ENCODE measurements around the gene NUFIP2.
"Not testable (repeated sequence)": the region's sequence is repeated elsewhere in the genome, so short reads cannot be mapped to it uniquely, and the experiment has no call there.

The NUFIP2 gene

DNA sequence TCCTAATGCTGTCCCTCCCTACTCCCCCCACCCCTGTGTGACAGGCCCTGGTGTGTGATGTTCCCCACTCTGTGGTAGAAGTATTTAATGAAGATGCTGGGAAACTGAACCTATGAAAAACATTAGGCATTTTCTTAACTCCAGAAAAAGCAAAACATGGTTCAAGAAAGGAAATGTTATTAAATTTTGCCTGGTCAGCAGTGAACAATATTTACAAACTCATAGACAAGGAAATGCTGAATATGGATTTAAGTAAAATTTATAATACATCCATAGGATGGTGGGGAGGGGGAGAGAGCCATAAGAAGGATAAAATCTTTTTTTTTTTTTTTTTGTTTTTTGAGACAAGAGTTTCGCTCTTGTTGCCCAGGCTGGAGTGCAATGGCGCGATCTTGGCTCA is 58.0 kb downstream of the NUFIP2 start:
- no peak overlapping the region for H3K27ac ChIP-seq
- TF ChIP-seq, protein P1, sequence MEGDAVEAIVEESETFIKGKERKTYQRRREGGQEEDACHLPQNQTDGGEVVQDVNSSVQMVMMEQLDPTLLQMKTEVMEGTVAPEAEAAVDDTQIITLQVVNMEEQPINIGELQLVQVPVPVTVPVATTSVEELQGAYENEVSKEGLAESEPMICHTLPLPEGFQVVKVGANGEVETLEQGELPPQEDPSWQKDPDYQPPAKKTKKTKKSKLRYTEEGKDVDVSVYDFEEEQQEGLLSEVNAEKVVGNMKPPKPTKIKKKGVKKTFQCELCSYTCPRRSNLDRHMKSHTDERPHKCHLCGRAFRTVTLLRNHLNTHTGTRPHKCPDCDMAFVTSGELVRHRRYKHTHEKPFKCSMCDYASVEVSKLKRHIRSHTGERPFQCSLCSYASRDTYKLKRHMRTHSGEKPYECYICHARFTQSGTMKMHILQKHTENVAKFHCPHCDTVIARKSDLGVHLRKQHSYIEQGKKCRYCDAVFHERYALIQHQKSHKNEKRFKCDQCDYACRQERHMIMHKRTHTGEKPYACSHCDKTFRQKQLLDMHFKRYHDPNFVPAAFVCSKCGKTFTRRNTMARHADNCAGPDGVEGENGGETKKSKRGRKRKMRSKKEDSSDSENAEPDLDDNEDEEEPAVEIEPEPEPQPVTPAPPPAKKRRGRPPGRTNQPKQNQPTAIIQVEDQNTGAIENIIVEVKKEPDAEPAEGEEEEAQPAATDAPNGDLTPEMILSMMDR (conservative IDR thresholded peaks at IDR 0.05), result no peak

DNA sequence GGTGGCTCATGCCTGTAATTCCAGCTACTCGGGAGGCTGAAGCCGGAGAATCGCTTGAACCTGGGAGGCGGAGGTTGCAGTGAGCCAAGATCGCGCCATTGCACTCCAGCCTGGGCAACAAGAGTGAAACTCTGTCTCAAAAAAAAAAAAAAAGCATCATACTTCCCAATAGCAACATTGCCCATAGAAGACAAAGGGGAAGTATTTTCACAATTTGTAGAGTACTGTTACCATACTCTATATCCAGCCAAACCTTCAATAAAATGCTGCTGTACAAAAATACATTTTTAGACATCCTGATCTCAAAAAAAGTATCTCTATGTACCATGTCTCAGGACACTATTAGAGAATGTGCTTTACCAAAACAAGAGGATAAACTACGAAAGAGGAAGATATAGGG is 59.0 kb downstream of the NUFIP2 start:
- H3K27ac ChIP-seq, result not testable (repeated sequence)

- TF ChIP-seq, protein P1 (conservative IDR thresholded peaks at IDR 0.05), result no peak
Observed at GRCh38 chr17:29233301-29233700, 60.6 kb downstream of the NUFIP2 start.

DNA sequence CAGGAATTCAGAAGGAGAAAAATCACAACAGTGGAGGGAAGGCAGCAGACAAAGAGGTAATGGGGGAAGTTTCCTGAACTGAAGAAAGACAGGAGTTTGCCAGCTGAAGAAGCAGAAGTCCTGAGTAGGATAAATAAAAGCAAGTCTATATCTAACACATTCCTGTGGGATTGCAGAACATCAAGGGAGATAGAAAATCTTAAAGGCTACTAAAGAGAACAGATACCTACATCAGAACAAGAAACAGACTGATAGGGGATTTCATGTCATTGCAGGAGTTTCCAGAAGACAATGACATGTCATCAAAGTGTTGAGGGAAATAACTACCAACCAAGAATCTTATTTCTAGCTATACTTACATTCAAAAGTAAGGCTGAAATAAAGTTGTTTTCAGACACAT is 68.6 kb downstream of the NUFIP2 start:
- TF ChIP-seq, protein P1 (conservative IDR thresholded peaks at IDR 0.05), result no peak
- H3K27ac ChIP-seq, result no peak overlapping the region

More at GRCh38 chr17:29233301-29233700, 60.6 kb downstream of the NUFIP2 start:
- H3K27ac ChIP-seq, result no peak overlapping the region

DNA sequence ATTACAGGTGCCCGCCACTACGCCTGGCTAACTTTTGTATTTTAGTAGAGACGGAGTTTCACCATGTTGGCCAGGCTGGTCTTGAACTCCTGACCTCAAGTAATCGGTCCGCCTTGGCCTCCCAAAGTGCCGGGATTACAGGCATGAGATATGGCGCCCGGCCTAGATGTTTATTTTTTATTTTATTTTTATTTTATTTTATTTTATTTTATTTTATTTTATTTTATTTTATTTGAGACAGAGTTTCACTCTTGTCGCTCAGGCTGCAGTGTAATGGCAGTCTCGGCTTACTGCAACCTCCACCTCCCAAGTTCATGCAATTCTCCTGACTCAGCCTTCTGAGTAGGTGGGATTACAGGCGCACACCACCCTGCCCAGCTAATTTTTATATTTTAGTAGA is 72.6 kb downstream of the NUFIP2 start:
- not testable (repeated sequence) for H3K27ac ChIP-seq

GRCh38 chr17:29219378-29220047 is 74.4 kb downstream of the NUFIP2 start:
- no peak overlapping the region; the same call in 1 of the 2 replicates for H3K27ac ChIP-seq
- TF ChIP-seq, protein P1 (conservative IDR thresholded peaks at IDR 0.05), result peak; percentile 99

- H3K27ac ChIP-seq, result no peak overlapping the region
- TF ChIP-seq, protein P1 (conservative IDR thresholded peaks at IDR 0.05), result no peak
Observed at GRCh38 chr17:29216856-29217255, 77.1 kb downstream of the NUFIP2 start.

- H3K27ac ChIP-seq, result no peak overlapping the region
Observed at GRCh38 chr17:29216181-29216580, 77.8 kb downstream of the NUFIP2 start.

More at GRCh38 chr17:29216181-29216580, 77.8 kb downstream of the NUFIP2 start:
- TF ChIP-seq, protein P1 (conservative IDR thresholded peaks at IDR 0.05), result no peak

All from VCaP (cell line).